ENCODE data around the gene LPGAT1.

The LPGAT1 gene

GRCh38 chr1:211764701-211765100 lies 65.9 kb downstream of the LPGAT1 start:
- no peak for DNase-seq (ENCODE audit: low read depth, low spot score)
- Histone ChIP-seq H3K9ac (ENCODE audit: insufficient read length) (no peak overlapping the region), H3K9me3 (ENCODE audit: low read depth, low read length) (no peaks in the 10 kb centered on the region), H3K36me3 (ENCODE audit: insufficient read depth, low read length) (no peaks in the 10 kb centered on the region), H3K27ac (no peak overlapping the region), H3K4me3 (no peak overlapping the region)
- TF ChIP-seq EZH2 (IDR thresholded peaks at IDR 0.05): no peak
- TF ChIP-seq POLR2AphosphoS5 (IDR thresholded peaks at IDR 0.05; ENCODE audit: borderline replicate concordance, low read depth, low read length): no peak
- TF ChIP-seq FOXP2 (optimal IDR thresholded peaks at IDR 0.05; ENCODE audit: control extremely low read depth, extremely low read length, insufficient read depth): no peak

GRCh38 chr1:211762206-211762605 lies 68.4 kb downstream of the LPGAT1 start:
- Histone ChIP-seq H3K4me3 (no peak overlapping the region), H3K9ac (ENCODE audit: insufficient read length) (no peak overlapping the region), H3K9me3 (ENCODE audit: low read depth, low read length) (no peaks in the 10 kb centered on the region), H3K36me3 (ENCODE audit: insufficient read depth, low read length) (no peaks in the 10 kb centered on the region), H3K27ac (no peak overlapping the region)
- no peak for DNase-seq (ENCODE audit: low read depth, low spot score)
- TF ChIP-seq EZH2 (IDR thresholded peaks at IDR 0.05) (no peak), POLR2AphosphoS5 (IDR thresholded peaks at IDR 0.05; ENCODE audit: borderline replicate concordance, low read depth, low read length) (no peak), FOXP2 (optimal IDR thresholded peaks at IDR 0.05; ENCODE audit: control extremely low read depth, extremely low read length, insufficient read depth) (no peak)

GRCh38 chr1:211761400-211761799 lies 69.2 kb downstream of the LPGAT1 start:
- Histone ChIP-seq H3K9ac (ENCODE audit: insufficient read length) (no peak overlapping the region), H3K4me3 (no peak overlapping the region), H3K36me3 (ENCODE audit: insufficient read depth, low read length) (no peaks in the 10 kb centered on the region), H3K27ac (no peak overlapping the region), H3K9me3 (ENCODE audit: low read depth, low read length) (no peaks in the 10 kb centered on the region)
- no peak for DNase-seq (ENCODE audit: low read depth, low spot score)
- TF ChIP-seq FOXP2 (optimal IDR thresholded peaks at IDR 0.05; ENCODE audit: control extremely low read depth, extremely low read length, insufficient read depth) (no peak), EZH2 (IDR thresholded peaks at IDR 0.05) (no peak), POLR2AphosphoS5 (IDR thresholded peaks at IDR 0.05; ENCODE audit: borderline replicate concordance, low read depth, low read length) (no peak)

GRCh38 chr1:211756471-211757020 lies 74.0 kb downstream of the LPGAT1 start:
- Histone ChIP-seq H3K27ac (no peak overlapping the region), H3K9ac (ENCODE audit: insufficient read length) (no peak overlapping the region), H3K4me3 (no peak overlapping the region), H3K9me3 (ENCODE audit: low read depth, low read length) (no peaks in the 10 kb centered on the region), H3K36me3 (ENCODE audit: insufficient read depth, low read length) (no peaks in the 10 kb centered on the region)
- TF ChIP-seq FOXP2 (optimal IDR thresholded peaks at IDR 0.05; ENCODE audit: control extremely low read depth, extremely low read length, insufficient read depth) (no peak), EZH2 (IDR thresholded peaks at IDR 0.05) (no peak), POLR2AphosphoS5 (IDR thresholded peaks at IDR 0.05; ENCODE audit: borderline replicate concordance, low read depth, low read length) (no peak)
- no peak for DNase-seq (ENCODE audit: low read depth, low spot score)

- no peak for TF ChIP-seq POLR2AphosphoS5 (IDR thresholded peaks at IDR 0.05; ENCODE audit: borderline replicate concordance, low read depth, low read length)
- TF ChIP-seq FOXP2 (optimal IDR thresholded peaks at IDR 0.05; ENCODE audit: control extremely low read depth, extremely low read length, insufficient read depth): no peak
- TF ChIP-seq EZH2 (IDR thresholded peaks at IDR 0.05): no peak
- no peak overlapping the region for H3K27ac ChIP-seq
- no peak for DNase-seq (ENCODE audit: low read depth, low spot score)
- H3K36me3 ChIP-seq (ENCODE audit: insufficient read depth, low read length): peaks cover 7% of the 10 kb centered on the region; the same call in 1 of the 2 replicates
- H3K9ac ChIP-seq (ENCODE audit: insufficient read length): no peak overlapping the region
- H3K9me3 ChIP-seq (ENCODE audit: low read depth, low read length): no peaks in the 10 kb centered on the region
- no peak overlapping the region for H3K4me3 ChIP-seq
These were observed 76.8 kb downstream of the LPGAT1 start for GRCh38 chr1:211753649-211754251.

- Histone ChIP-seq H3K36me3 (ENCODE audit: insufficient read depth, low read length) (peaks cover 7% of the 10 kb centered on the region; the same call in 1 of the 2 replicates), H3K27ac (no peak overlapping the region), H3K9ac (ENCODE audit: insufficient read length) (no peak overlapping the region), H3K4me3 (no peak overlapping the region), H3K9me3 (ENCODE audit: low read depth, low read length) (no peaks in the 10 kb centered on the region)
- no peak for TF ChIP-seq POLR2AphosphoS5 (IDR thresholded peaks at IDR 0.05; ENCODE audit: borderline replicate concordance, low read depth, low read length)
- no peak for TF ChIP-seq EZH2 (IDR thresholded peaks at IDR 0.05)
- no peak for TF ChIP-seq FOXP2 (optimal IDR thresholded peaks at IDR 0.05; ENCODE audit: control extremely low read depth, extremely low read length, insufficient read depth)
- no peak for DNase-seq (ENCODE audit: low read depth, low spot score)
These were observed 77.5 kb downstream of the LPGAT1 start for GRCh38 chr1:211752951-211753486.

- no peak for DNase-seq (ENCODE audit: low read depth, low spot score)
- Histone ChIP-seq H3K9me3 (ENCODE audit: low read depth, low read length) (no peaks in the 10 kb centered on the region), H3K4me3 (no peak overlapping the region), H3K36me3 (ENCODE audit: insufficient read depth, low read length) (peaks cover 7% of the 10 kb centered on the region; the same call in 1 of the 2 replicates), H3K9ac (ENCODE audit: insufficient read length) (no peak overlapping the region), H3K27ac (no peak overlapping the region)
- TF ChIP-seq FOXP2 (optimal IDR thresholded peaks at IDR 0.05; ENCODE audit: control extremely low read depth, extremely low read length, insufficient read depth) (no peak), POLR2AphosphoS5 (IDR thresholded peaks at IDR 0.05; ENCODE audit: borderline replicate concordance, low read depth, low read length) (no peak), EZH2 (IDR thresholded peaks at IDR 0.05) (no peak)
These were observed 78.2 kb downstream of the LPGAT1 start for GRCh38 chr1:211752317-211752716.

- no peaks in the 10 kb centered on the region for H3K9me3 ChIP-seq (ENCODE audit: low read depth, low read length)
- no peak overlapping the region for H3K9ac ChIP-seq (ENCODE audit: insufficient read length)
- no peak overlapping the region for H3K4me3 ChIP-seq
- peaks cover 7% of the 10 kb centered on the region; the same call in 1 of the 2 replicates for H3K36me3 ChIP-seq (ENCODE audit: insufficient read depth, low read length)
- TF ChIP-seq EZH2 (IDR thresholded peaks at IDR 0.05): no peak
- no peak for TF ChIP-seq POLR2AphosphoS5 (IDR thresholded peaks at IDR 0.05; ENCODE audit: borderline replicate concordance, low read depth, low read length)
- no peak for TF ChIP-seq FOXP2 (optimal IDR thresholded peaks at IDR 0.05; ENCODE audit: control extremely low read depth, extremely low read length, insufficient read depth)
- no peak overlapping the region for H3K27ac ChIP-seq
- no peak for DNase-seq (ENCODE audit: low read depth, low spot score)
These were observed 79.1 kb downstream of the LPGAT1 start for GRCh38 chr1:211751438-211751837.
